Measurements from ENCODE around the gene MCC. TPM values are rescaled to one million over a fixed set of nuclear protein-coding genes. Genes with fewer than 3 reads are reported as not detected.

MCC gene
- total and polyA plus RNA-seq, 2 donors (not counting 1 experiment from before 2014, with no cell fraction given) = 3.2 to 41.3 TPM

GRCh38 chr5:113267361-113267900, 220.8 kb downstream of the MCC start:
- H3K9ac ChIP-seq (ENCODE audit: insufficient read depth, low read length) = no peak overlapping the region
- no peak overlapping the region for H3K27ac ChIP-seq (ENCODE audit: insufficient read depth, low read length)
- H3K79me2 ChIP-seq (ENCODE audit: control insufficient read depth, insufficient read depth, low read length) = no peaks in the 10 kb centered on the region
- no peaks in the 10 kb centered on the region for H3K9me3 ChIP-seq (ENCODE audit: control insufficient read depth, insufficient read depth, low read depth, low read length)
- TF ChIP-seq CTCF (conservative IDR thresholded peaks at IDR 0.05 in 1 of 2, IDR thresholded peaks at IDR 0.05 in 1 of 2; ENCODE audit: low read depth in 1 of 2, low read length in 2 of 2) (no peak), EZH2 (IDR thresholded peaks at IDR 0.05; ENCODE audit: low read length, missing control alignments) (no peak)
- H3K27me3 ChIP-seq (ENCODE audit: control insufficient read depth, insufficient read depth, low read length) = no peaks in the 10 kb centered on the region
- H3K36me3 ChIP-seq (ENCODE audit: control insufficient read depth, insufficient read depth, low read length) = no peaks in the 10 kb centered on the region
- H2AFZ ChIP-seq (ENCODE audit: low read length) = no peak overlapping the region
- no peak for DNase-seq (ENCODE audit: low read depth in 2 of 2)
- no peaks in the 10 kb centered on the region for H3K4me1 ChIP-seq (ENCODE audit: control insufficient read depth, extremely low read depth, insufficient read depth, low read length)
- H3K4me3 ChIP-seq (replicated peaks in 1 of 4; ENCODE audit: control extremely low read depth in 1 of 4, insufficient read depth in 1 of 4, low read depth in 3 of 4, low read length in 4 of 4) = no peak overlapping the region
- H4K20me1 ChIP-seq (ENCODE audit: control insufficient read depth, extremely low read depth, insufficient read depth, low read length) = no peaks in the 10 kb centered on the region
- H3K4me2 ChIP-seq (ENCODE audit: extremely low read depth, insufficient read depth, low read length) = no peak overlapping the region

GRCh38 chr5:113266913-113267227, 221.4 kb downstream of the MCC start:
- H3K4me2 ChIP-seq (ENCODE audit: extremely low read depth, insufficient read depth, low read length) = no peak overlapping the region
- no peaks in the 10 kb centered on the region for H4K20me1 ChIP-seq (ENCODE audit: control insufficient read depth, extremely low read depth, insufficient read depth, low read length)
- H3K9me3 ChIP-seq (ENCODE audit: control insufficient read depth, insufficient read depth, low read depth, low read length) = no peaks in the 10 kb centered on the region
- TF ChIP-seq EZH2 (IDR thresholded peaks at IDR 0.05; ENCODE audit: low read length, missing control alignments) (no peak), CTCF (conservative IDR thresholded peaks at IDR 0.05 in 1 of 2, IDR thresholded peaks at IDR 0.05 in 1 of 2; ENCODE audit: low read depth in 1 of 2, low read length in 2 of 2) (no peak)
- no peak overlapping the region for H2AFZ ChIP-seq (ENCODE audit: low read length)
- no peak overlapping the region for H3K27ac ChIP-seq (ENCODE audit: insufficient read depth, low read length)
- H3K36me3 ChIP-seq (ENCODE audit: control insufficient read depth, insufficient read depth, low read length) = no peaks in the 10 kb centered on the region
- H3K27me3 ChIP-seq (ENCODE audit: control insufficient read depth, insufficient read depth, low read length) = no peaks in the 10 kb centered on the region
- H3K4me1 ChIP-seq (ENCODE audit: control insufficient read depth, extremely low read depth, insufficient read depth, low read length) = no peaks in the 10 kb centered on the region
- H3K4me3 ChIP-seq (replicated peaks in 1 of 4; ENCODE audit: control extremely low read depth in 1 of 4, insufficient read depth in 1 of 4, low read depth in 3 of 4, low read length in 4 of 4) = no peak overlapping the region
- no peak overlapping the region for H3K9ac ChIP-seq (ENCODE audit: insufficient read depth, low read length)
- no peaks in the 10 kb centered on the region for H3K79me2 ChIP-seq (ENCODE audit: control insufficient read depth, insufficient read depth, low read length)
- DNase-seq (ENCODE audit: low read depth in 2 of 2) = no peak

GRCh38 chr5:113266227-113266912, 221.9 kb downstream of the MCC start:
- H3K4me1 ChIP-seq (ENCODE audit: control insufficient read depth, extremely low read depth, insufficient read depth, low read length) = no peaks in the 10 kb centered on the region
- TF ChIP-seq CTCF (conservative IDR thresholded peaks at IDR 0.05 in 1 of 2, IDR thresholded peaks at IDR 0.05 in 1 of 2; ENCODE audit: low read depth in 1 of 2, low read length in 2 of 2) = no peak
- no peak for TF ChIP-seq EZH2 (IDR thresholded peaks at IDR 0.05; ENCODE audit: low read length, missing control alignments)
- no peak overlapping the region for H3K27ac ChIP-seq (ENCODE audit: insufficient read depth, low read length)
- DNase-seq (ENCODE audit: low read depth in 2 of 2) = no peak
- H3K9ac ChIP-seq (ENCODE audit: insufficient read depth, low read length) = no peak overlapping the region
- no peak overlapping the region for H3K4me2 ChIP-seq (ENCODE audit: extremely low read depth, insufficient read depth, low read length)
- no peaks in the 10 kb centered on the region for H4K20me1 ChIP-seq (ENCODE audit: control insufficient read depth, extremely low read depth, insufficient read depth, low read length)
- no peak overlapping the region for H3K4me3 ChIP-seq (replicated peaks in 1 of 4; ENCODE audit: control extremely low read depth in 1 of 4, insufficient read depth in 1 of 4, low read depth in 3 of 4, low read length in 4 of 4)
- no peaks in the 10 kb centered on the region for H3K79me2 ChIP-seq (ENCODE audit: control insufficient read depth, insufficient read depth, low read length)
- no peaks in the 10 kb centered on the region for H3K9me3 ChIP-seq (ENCODE audit: control insufficient read depth, insufficient read depth, low read depth, low read length)
- H2AFZ ChIP-seq (ENCODE audit: low read length) = no peak overlapping the region
- no peaks in the 10 kb centered on the region for H3K27me3 ChIP-seq (ENCODE audit: control insufficient read depth, insufficient read depth, low read length)
- no peaks in the 10 kb centered on the region for H3K36me3 ChIP-seq (ENCODE audit: control insufficient read depth, insufficient read depth, low read length)
